ENCODE data around the gene IRF3.

Gene IRF3, protein sequence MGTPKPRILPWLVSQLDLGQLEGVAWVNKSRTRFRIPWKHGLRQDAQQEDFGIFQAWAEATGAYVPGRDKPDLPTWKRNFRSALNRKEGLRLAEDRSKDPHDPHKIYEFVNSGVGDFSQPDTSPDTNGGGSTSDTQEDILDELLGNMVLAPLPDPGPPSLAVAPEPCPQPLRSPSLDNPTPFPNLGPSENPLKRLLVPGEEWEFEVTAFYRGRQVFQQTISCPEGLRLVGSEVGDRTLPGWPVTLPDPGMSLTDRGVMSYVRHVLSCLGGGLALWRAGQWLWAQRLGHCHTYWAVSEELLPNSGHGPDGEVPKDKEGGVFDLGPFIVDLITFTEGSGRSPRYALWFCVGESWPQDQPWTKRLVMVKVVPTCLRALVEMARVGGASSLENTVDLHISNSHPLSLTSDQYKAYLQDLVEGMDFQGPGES

GRCh38 chr19:49665351-49666119 lies at the start of gene IRF3, which contains the start of gene BCL2L12:
IRF3 (minus strand) TSS chr19:49665857; CDS start chr19:49664838, 1,019 bp downstream.
BCL2L12 (plus strand) TSS chr19:49665933; CDS start chr19:49666693, 760 bp downstream.
- DNase-seq = peak; percentile 99

DNA sequence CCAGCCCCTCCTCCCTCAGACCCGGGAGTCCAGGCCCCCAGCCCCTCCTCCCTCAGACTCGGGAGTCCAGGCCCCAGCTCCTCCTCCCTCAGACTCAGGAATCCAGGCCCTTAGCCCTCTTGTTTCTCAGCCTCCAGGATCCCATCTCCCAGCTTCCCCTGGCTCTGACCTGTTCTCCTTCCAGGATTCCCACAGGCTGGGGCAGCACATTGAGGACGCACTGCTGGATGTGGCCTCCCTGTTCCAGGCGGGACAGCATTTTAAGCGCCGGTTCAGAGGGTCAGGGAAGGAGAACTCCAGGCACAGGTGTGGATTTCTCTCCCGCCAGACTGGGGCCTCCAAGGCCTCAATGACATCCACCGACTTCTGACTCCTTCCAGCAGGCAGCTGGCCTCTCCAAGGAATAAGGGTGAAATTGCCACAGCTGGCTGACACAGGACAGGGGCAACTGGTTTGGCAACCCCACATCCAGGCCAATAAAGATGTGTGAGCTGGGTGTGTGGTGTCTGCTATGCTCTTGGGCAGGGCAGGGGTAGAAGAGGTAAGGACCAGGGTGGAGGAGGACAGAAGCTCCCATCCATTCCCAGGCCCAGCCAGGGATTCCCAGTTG lies 47.7 kb upstream of the IRF3 start:
- DNase-seq = no peak

DNA sequence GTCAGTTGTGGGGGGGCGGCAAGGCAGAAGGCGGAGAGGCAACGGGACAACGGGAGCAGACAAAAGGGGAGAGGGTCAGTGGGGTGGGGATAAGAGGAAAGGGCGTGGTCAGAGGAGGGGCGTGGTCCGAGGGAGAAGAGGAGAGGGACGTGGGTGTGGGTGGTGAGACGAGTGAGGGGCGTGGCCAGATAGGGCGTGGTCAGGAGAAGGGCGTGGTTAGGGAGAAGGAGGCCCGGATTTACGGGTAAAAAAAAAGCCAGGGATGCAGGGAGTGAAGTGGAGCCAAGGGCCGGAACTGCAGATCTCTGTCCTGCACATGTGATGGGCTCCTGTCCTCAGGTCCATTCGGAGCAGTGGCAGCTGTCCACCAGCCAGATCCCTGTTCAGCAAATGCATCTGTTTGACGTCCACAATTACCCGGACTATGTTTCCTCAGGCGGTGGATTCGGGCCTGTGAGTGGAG lies 46.8 kb upstream of the IRF3 start:
- no peak for DNase-seq

DNA sequence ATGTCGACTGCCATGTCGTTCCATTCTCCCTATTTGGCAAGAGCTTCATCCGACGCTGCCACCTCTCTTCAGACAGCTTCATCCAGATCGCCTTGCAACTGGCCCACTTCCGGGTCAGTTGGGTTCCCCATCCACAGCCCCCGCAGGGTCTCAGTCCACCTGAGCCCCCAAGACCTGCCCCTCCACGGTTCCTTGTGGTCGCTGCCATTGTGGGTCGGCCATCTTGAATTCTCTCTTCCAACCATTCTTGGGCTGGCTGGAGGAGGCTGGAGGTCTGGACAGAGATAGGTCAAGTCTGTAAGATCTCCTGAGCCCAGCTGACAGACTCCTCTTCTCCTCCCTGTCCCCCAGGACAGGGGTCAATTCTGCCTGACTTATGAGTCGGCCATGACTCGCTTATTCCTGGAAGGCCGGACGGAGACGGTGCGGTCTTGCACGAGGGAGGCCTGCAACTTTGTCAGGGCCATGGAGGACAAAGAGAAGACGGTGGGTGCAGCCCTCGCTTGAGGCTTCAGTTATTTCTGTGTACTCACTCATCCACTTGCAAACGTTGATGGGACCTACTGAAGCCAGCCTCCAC lies 44.8 kb upstream of the IRF3 start:
- DNase-seq = no peak

DNA sequence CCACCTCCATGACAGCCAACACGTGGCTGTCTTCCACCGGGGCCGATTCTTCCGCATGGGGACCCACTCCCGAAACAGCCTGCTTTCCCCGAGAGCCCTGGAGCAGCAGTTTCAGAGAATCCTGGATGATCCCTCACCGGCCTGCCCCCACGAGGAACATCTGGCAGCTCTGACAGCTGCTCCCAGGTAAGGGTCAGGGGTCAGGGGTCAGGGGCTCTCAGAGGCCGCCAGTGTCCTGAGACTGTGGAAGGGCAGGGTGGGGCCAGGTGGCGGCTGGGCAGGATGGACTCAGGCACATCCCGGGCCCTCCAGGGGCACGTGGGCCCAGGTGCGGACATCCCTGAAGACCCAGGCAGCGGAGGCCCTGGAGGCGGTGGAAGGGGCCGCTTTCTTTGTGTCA lies 40.3 kb upstream of the IRF3 start:
- DNase-seq = no peak

GRCh38 chr19:49704888-49705642 lies 39.4 kb upstream of the IRF3 start:
- DNase-seq = no peak

GRCh38 chr19:49701271-49701786 lies 35.7 kb upstream of the IRF3 start:
- DNase-seq = no peak

DNA sequence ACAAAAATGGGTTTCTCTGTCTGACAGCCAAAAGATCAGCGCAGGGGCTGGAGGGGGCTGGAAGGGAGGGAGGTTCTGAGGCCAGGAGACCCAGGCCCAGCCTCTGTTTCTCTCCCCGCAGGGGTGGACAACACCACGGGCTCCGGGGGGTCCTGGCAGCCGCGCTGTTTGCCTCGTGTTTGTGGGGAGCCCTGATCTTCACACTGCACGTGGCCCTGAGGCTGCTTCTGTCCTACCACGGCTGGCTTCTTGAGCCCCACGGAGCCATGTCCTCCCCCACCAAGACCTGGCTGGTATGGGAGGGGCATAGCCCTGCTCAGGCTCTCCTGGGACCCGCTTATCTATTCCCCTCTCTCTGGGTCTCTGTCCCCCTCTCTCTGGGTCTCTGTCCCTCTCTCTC lies 34.9 kb upstream of the IRF3 start:
- DNase-seq = no peak

- DNase-seq = no peak
These were observed 33.7 kb upstream of the IRF3 start for GRCh38 chr19:49699364-49699763.

GRCh38 chr19:49696865-49697264 lies 31.2 kb upstream of the IRF3 start:
- no peak for DNase-seq

DNA sequence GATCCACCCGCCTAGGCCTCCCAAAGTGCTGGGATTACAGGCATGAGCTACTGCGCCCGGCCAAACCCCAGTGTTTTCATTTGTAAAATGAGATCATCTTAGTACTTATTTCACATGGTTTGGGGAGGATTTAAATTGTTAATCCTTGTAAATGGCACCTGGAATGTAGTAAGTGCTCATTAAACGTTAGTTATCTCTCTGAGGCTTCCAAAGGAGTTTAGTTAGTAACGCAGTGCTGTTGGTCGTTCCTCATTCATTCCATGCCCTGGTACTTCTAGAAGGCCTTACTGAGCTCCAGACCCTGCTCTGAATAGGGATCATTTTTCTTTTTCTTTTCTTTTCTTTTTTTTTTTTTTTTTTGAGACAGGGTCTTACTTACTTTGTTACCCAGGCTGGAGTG lies 30.5 kb upstream of the IRF3 start:
- DNase-seq = no peak

DNA sequence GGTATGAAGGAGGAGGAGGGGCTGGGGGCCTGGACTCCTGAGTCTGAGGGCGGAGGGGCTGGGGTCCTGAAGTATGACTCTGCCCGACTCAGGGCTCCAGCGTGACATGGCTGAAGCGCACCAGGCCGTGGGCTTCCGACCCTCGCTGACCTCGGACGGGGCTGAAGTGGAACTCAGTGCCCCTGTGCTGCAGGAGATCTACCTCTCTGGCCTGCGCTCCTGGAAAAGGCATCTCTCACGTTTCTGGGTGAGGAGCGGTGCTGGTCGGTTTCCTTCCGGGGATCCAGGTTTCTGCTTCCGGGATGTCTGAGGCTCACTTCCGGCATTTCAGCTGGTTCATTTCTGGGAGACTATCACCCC lies 26.5 kb upstream of the IRF3 start:
- no peak for DNase-seq

- no peak for DNase-seq
These were observed 25.8 kb upstream of the IRF3 start for GRCh38 chr19:49691243-49692146.

- DNase-seq = peak; percentile 35
These were observed 25.1 kb upstream of the IRF3 start, which contains the start of gene CPT1C for GRCh38 chr19:49690656-49691242. CPT1C (plus strand) TSS chr19:49691116; CDS start chr19:49692253, 1,137 bp downstream.

DNA sequence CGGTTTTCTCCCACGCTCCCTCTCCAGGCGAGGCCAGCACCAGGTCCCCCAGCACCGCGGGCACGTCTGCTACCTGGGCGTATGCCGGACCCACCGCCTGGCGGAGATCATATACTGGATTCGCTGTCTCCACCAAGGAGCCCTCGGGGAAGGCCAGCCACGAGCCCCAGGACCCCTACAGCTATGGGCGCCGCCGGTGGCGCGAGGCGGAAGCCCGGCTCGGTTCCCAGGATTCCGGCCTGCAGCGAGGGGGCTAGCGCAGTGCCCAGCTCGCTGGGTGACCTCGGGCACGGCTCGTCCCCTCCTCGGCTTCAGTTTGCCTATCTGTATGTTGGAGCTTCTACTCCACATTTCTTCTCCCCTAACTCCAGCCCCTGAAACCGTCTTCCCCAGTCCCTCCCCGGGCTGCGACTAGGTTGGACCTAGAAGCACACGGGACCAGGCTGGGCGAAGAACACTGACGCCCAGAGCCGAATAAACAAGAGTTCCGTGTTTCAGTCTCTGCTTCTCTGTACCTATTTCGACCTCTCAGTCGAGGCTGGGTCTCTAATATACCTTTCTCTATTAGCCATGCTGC lies 24.5 kb upstream of the IRF3 start:
- no peak for DNase-seq

DNA sequence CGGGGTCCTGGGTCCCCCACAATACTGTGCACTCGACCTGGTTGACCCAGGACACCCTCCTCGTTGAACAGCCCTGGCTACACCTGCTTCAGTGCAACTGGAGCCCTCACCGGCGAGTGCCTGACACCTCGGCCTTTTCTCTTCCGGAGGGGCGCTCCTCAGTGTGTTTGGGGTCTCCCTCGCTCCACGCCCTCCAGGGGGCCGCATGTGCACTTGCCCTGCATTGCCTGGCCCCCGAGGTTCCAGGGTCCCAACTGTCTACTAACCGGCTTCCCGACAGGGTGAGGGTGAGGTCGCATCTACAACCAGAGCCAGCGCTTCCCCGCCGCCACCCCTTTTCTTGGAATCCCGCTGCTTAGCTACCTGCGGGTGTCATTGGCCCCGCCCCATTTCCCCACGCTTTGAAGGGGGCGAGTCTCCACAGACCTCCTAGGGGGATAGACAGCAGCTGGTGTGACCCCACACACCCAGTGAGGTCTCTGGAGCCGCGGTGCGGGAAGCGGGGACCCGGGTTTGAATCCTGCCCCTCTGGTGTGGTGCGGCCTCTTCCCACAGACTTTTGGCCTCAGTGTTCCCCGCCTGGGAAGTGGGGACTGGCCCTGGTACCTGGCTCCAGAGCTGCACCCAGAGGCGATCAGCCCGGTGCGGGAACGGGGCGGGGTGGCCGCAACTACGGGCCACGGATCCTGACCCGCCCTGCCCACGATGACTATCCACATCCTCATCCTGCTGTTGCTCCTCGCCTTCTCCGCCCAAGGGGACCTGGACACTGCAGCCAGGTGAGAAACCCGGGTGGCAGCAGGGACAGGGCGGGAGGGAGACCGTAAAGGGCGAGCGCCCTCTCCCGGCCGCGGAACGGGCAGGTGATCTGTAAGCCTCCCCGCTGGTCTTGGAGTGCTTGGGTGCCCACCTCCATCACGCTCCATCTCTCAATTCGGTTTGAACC lies 23.7 kb upstream of the IRF3 start, which contains the start of gene ADM5:
Gene ADM5 (plus strand): TSS at position 462 of the 946 bp plus-strand sequence. CDS start 244 bp downstream, at position 706.
- no peak for DNase-seq

DNA sequence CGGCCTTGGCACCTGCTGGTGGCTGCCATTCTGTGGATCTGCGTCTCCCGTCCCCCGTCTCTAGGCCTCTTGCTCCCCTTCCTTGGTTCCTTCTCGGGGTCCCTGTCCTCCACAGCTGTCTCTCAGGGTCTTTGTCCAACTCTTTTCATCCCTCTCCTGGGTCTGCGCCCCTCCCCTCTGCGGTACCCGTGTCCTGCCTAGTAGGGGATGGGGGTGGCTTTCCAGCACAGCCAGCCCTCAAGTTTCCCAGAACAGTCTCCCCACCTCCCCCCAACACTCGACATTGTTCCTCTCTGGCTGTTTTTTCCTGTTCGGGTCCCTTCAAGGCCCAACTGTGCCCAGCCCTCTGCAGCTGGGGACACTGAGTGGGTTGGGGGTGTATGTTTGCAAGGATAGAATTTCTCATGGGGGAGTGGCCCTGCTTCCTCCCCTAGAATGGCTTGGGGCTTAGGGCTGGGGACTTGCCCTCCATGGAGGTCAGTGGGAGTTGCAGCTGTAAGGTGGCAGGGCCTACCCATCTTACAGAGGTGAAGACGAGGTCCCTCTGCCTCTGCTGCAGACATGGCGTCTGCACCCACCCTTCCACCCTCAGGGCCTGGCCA lies 23.0 kb upstream of the IRF3 start:
- no peak for DNase-seq

- DNase-seq = no peak
These were observed 22.1 kb upstream of the IRF3 start for GRCh38 chr19:49687566-49688316.

Data from activated T-cell treated with anti-CD3 and anti-CD28 coated beads for 4 hours (primary cell).